PC-9 (cell line): ENCODE data around the gene PGBD5.

ENCODE experiments used
- EZH2 ChIP-seq: fragments of 200-600 bp; sonication (generic); IDR thresholded peaks from 2 replicates; pipeline ENCODE4 v1.8.0; 2017; ENCODE audit warnings: antibody characterized with exemption, low read depth
- TF ChIP-seq, protein P1 (sequence below): fragments of 200-600 bp; sonication (generic); conservative IDR thresholded peaks from 2 replicates; pipeline ENCODE4 v1.6.1; 2017; ENCODE audit warnings: mixed run types, antibody characterized with exemption, mild to moderate bottlenecking, moderate library complexity

DNA sequence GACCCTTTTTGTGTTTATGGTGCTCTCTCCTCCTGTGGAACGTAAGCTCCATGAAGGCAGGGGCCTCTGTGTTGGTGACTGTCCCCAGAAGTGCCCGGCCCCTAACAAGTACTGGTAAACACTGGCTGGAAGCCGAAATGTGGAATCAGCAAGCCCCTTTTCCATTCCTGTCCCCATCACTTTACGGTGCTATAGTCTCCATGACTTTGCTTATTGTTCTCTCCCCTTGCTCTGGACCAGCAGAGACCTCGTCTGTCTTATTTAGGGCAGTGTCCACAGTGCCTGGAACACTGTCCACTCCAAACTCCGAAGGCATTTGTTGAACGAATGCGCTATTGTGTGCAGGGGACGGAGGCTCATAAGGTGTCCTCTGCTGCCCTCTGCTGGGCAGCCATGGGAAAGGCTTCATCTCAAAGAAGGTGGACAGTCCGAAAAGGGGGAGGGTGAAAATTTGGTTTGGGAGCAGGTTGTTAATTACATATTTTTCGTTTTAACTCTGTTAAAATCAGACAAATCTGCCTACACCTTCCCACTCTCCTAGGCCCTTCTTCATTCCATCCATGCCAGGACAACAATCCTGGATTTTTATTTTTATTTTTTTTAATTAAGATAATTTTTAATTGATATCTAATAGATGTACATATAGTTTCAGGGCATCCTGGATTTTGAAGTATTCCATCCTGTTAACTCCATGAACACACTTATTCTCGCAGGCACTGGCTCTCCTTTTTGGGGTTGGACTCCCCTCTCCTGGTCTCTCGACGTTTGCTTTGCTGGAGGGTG, 115.6 kb downstream of the PGBD5 start:
- TF ChIP-seq, protein P1, sequence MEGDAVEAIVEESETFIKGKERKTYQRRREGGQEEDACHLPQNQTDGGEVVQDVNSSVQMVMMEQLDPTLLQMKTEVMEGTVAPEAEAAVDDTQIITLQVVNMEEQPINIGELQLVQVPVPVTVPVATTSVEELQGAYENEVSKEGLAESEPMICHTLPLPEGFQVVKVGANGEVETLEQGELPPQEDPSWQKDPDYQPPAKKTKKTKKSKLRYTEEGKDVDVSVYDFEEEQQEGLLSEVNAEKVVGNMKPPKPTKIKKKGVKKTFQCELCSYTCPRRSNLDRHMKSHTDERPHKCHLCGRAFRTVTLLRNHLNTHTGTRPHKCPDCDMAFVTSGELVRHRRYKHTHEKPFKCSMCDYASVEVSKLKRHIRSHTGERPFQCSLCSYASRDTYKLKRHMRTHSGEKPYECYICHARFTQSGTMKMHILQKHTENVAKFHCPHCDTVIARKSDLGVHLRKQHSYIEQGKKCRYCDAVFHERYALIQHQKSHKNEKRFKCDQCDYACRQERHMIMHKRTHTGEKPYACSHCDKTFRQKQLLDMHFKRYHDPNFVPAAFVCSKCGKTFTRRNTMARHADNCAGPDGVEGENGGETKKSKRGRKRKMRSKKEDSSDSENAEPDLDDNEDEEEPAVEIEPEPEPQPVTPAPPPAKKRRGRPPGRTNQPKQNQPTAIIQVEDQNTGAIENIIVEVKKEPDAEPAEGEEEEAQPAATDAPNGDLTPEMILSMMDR: peak; percentile 94
- no peak for TF ChIP-seq EZH2
